GM23248 (cell line): ENCODE data around the gene NR2F6.

Experiments
- EZH2 ChIP-seq: fragments of 200-600 bp; sonication (generic); IDR thresholded peaks from 2 replicates; pipeline ENCODE4 v1.6.1; 2018; ENCODE audit warnings: antibody characterized with exemption, mild to moderate bottlenecking; ENCODE audit not compliant: insufficient read depth, poor library complexity, severe bottlenecking
- EZH2phosphoT487 ChIP-seq: fragments of 200-600 bp; sonication (generic); IDR thresholded peaks from 2 replicates; pipeline ENCODE4 v1.6.1; 2018; ENCODE audit warnings: antibody characterized with exemption, moderate library complexity, mild to moderate bottlenecking, low read depth; ENCODE audit not compliant: insufficient read depth

DNA sequence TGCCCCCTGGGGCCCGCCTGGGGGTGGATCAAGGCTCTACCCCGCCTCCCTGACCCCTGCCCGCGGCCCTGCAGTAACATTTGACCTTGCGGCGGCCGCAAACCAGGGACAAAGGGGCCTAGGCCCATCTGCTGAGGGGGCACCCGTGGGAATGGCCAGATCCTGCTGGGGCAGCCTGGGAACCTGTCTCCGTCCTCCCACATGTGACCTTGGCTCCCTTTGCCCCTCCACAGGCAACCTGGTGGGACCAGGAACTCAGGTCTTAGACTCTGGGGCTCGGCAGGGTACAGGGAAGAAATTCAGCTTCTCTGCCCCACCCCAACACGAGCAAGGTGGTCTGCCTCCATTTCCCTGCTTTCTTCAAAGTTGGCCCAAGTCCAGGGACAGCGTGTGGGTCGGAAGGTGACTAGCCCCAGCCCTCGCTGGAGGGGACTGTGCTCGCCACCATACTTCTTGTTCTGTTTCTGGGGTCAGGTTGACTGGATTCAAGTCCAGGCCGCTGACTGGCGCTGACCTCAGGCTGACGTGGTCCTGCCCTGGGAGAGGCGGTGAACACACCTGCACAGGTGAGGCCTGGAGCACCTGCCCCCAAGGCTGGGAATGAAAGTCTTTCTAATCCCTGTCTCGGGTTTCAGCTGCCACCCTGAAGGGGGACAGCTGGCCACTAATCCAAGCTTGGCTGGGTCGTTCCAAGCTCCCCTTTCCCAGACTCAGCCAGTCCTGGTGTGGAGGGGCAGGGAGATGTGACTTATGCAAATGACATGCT lies 2.5 kb upstream of the NR2F6 start:
- no peak for TF ChIP-seq EZH2
- no peak for TF ChIP-seq EZH2phosphoT487
